Neural crest cell (in vitro differentiated cells): ENCODE results near the gene PITHD1. TPM values are rescaled to one million over a fixed set of nuclear protein-coding genes. Genes with fewer than 3 reads are reported as not detected.
A peak's percentile ranks its signal among the peaks of the same experiment; 100 is the strongest.

Experiments used
- DNase-seq: peaks from one replicate; pipeline ENCODE4 v3.0.0; 2021; ENCODE audit warnings: low read depth, mixed read lengths, low spot score
- H3K27ac Mint-ChIP-seq: one replicate; pipeline ENCODE4 v1.8.0; 2021; ENCODE audit warnings: mild to moderate bottlenecking, mixed read lengths; ENCODE audit not compliant: unreplicated experiment
- H3K27me3 Mint-ChIP-seq: 2 replicates; pipeline ENCODE4 v1.8.0; 2021; ENCODE audit warnings: low read depth, mild to moderate bottlenecking, mixed read lengths
- H3K36me3 Mint-ChIP-seq: 2 replicates; pipeline ENCODE4 v1.8.0; 2021; ENCODE audit warnings: low read depth, mild to moderate bottlenecking, mixed read lengths
- H3K4me1 Mint-ChIP-seq: 2 replicates; pipeline ENCODE4 v1.8.0; 2021; ENCODE audit warnings: mixed read lengths
- H3K4me3 Mint-ChIP-seq: one replicate; pipeline ENCODE4 v1.8.0; 2021; ENCODE audit warnings: mild to moderate bottlenecking, mixed read lengths
- H3K9me3 Mint-ChIP-seq: 2 replicates; pipeline ENCODE4 v1.8.0; 2021; ENCODE audit warnings: mixed read lengths
- CTCF ChIP-seq: fragments of 200-600 bp; sonication (generic); conservative IDR thresholded peaks from 2 replicates; pipeline ENCODE4 v1.5.0; 2021; ENCODE audit warnings: antibody characterized with exemption, mild to moderate bottlenecking
- total RNA-seq: library from RNA; stranded (reverse); gene quantifications from 2 replicates; pipeline ENCODE4 v1.2.1, GENCODE V29; 2021

Gene PITHD1
- total RNA-seq, 1 donor from 2014 or later: 57.5 TPM

GRCh38 chr1:23807453-23807852 lies 29.2 kb downstream of the PITHD1 start:
- Mint-ChIP-seq H3K4me3 (peak overlapping the region; percentile 17), H3K4me1 (peaks cover 14% of the 10 kb centered on the region), H3K27ac (no peak overlapping the region), H3K36me3 (no peaks in the 10 kb centered on the region), H3K27me3 (no peaks in the 10 kb centered on the region), H3K9me3 (no peaks in the 10 kb centered on the region)
- DNase-seq: no peak
- no peak for TF ChIP-seq CTCF

GRCh38 chr1:23809751-23810171 lies 31.5 kb downstream of the PITHD1 start:
- Mint-ChIP-seq H3K27ac (no peak overlapping the region), H3K4me3 (no peak overlapping the region), H3K27me3 (no peaks in the 10 kb centered on the region), H3K4me1 (peaks cover 4% of the 10 kb centered on the region), H3K9me3 (no peaks in the 10 kb centered on the region), H3K36me3 (no peaks in the 10 kb centered on the region)
- peak; percentile 74 for TF ChIP-seq CTCF
- peak; percentile 55 for DNase-seq

GRCh38 chr1:23810818-23811540 lies 32.8 kb downstream of the PITHD1 start:
- H3K36me3 Mint-ChIP-seq: no peaks in the 10 kb centered on the region
- H3K27ac Mint-ChIP-seq: no peak overlapping the region
- no peaks in the 10 kb centered on the region for H3K27me3 Mint-ChIP-seq
- H3K9me3 Mint-ChIP-seq: no peaks in the 10 kb centered on the region
- H3K4me1 Mint-ChIP-seq: peaks cover 4% of the 10 kb centered on the region
- no peak overlapping the region for H3K4me3 Mint-ChIP-seq
- DNase-seq: peak; percentile 37
- peak; percentile 63 for TF ChIP-seq CTCF

- H3K9me3 Mint-ChIP-seq: no peaks in the 10 kb centered on the region
- no peak for DNase-seq
- no peak overlapping the region for H3K4me3 Mint-ChIP-seq
- H3K27me3 Mint-ChIP-seq: no peaks in the 10 kb centered on the region
- peaks cover 4% of the 10 kb centered on the region for H3K4me1 Mint-ChIP-seq
- H3K27ac Mint-ChIP-seq: no peak overlapping the region
- H3K36me3 Mint-ChIP-seq: no peaks in the 10 kb centered on the region
- no peak for TF ChIP-seq CTCF
These were observed 35.8 kb downstream of the PITHD1 start for GRCh38 chr1:23814016-23814415.

- Mint-ChIP-seq H3K9me3 (no peaks in the 10 kb centered on the region), H3K27me3 (no peaks in the 10 kb centered on the region), H3K27ac (no peak overlapping the region), H3K4me3 (no peak overlapping the region), H3K36me3 (no peaks in the 10 kb centered on the region), H3K4me1 (no peaks in the 10 kb centered on the region)
- no peak for TF ChIP-seq CTCF
- DNase-seq: no peak
These were observed 38.1 kb downstream of the PITHD1 start for GRCh38 chr1:23816361-23816760.
